Natural killer cell (primary cell): ENCODE results near the gene KY. TPM values are rescaled to one million over a fixed set of nuclear protein-coding genes. Genes with fewer than 3 reads are reported as not detected.

Experiments
- ATAC-seq, 3 donors: fragments of 150-1000 bp in 2 of 3; fragments of 200-7000 bp in 1 of 3; cut with Tn5 transposase; 1 replicate in 1 of 3; 2 replicates in 2 of 3; pipeline ENCODE4 v1.10.0; 2021; ENCODE audit warnings: mild to moderate bottlenecking in 2 of 3, moderate library complexity in 2 of 3
- DNase-seq, 2 donors: peaks; one replicate each; pipeline versions ENCODE4 v3.0.0 to v3.0.0-alpha.2; 2013 to 2021; ENCODE audit warnings: mixed read lengths in 1 of 2
- H3K27ac ChIP-seq: one replicate; pipeline ENCODE4 v1.5.1; 2013; ENCODE audit warnings: mild to moderate bottlenecking, low read length
- H3K27me3 ChIP-seq: one replicate; pipeline ENCODE4 v1.6.1; 2013; ENCODE audit warnings: low read length; ENCODE audit not compliant: control insufficient read depth, insufficient read depth
- H3K36me3 ChIP-seq: one replicate; pipeline ENCODE4 v1.6.1; 2013; ENCODE audit warnings: low read length; ENCODE audit not compliant: control insufficient read depth, insufficient read depth
- H3K4me1 ChIP-seq: one replicate; pipeline ENCODE4 v1.6.1; 2013; ENCODE audit warnings: low read length; ENCODE audit not compliant: control insufficient read depth, insufficient read depth
- H3K4me3 ChIP-seq: one replicate; pipeline ENCODE4 v1.5.1; 2013; ENCODE audit warnings: low read length
- H3K9me3 ChIP-seq: one replicate; pipeline ENCODE4 v1.6.1; 2013; ENCODE audit warnings: low read length; ENCODE audit not compliant: control insufficient read depth, insufficient read depth
- H3K27ac Mint-ChIP-seq, 2 donors: one replicate each; pipeline ENCODE4 v1.8.0; 2022; ENCODE audit warnings: mild to moderate bottlenecking in 2 of 2, mixed read lengths in 2 of 2, moderate library complexity in 1 of 2
- H3K27me3 Mint-ChIP-seq, 2 donors: one replicate each; pipeline ENCODE4 v1.8.0; 2022; ENCODE audit warnings: low read depth in 2 of 2, mixed read lengths in 2 of 2
- H3K36me3 Mint-ChIP-seq: one replicate; pipeline ENCODE4 v1.8.0; 2022; ENCODE audit warnings: mixed read lengths
- H3K4me1 Mint-ChIP-seq, 2 donors: one replicate each; pipeline ENCODE4 v1.8.0; 2022; ENCODE audit warnings: mixed read lengths in 2 of 2
- H3K4me3 Mint-ChIP-seq: one replicate; pipeline ENCODE4 v1.8.0; 2022; ENCODE audit warnings: mild to moderate bottlenecking, moderate library complexity, mixed read lengths
- H3K9me3 Mint-ChIP-seq, 2 donors: one replicate each; pipeline ENCODE4 v1.8.0; 2022; ENCODE audit warnings: mixed read lengths in 2 of 2
- CTCF ChIP-seq: fragments of 200-600 bp; IDR thresholded peaks from one replicate; pipeline ENCODE4 v1.8.0; 2022; ENCODE audit warnings: antibody characterized with exemption
- WGBS: methylation state at CpG from one replicate; pipeline ENCODE4 v1.1.7; 2013; ENCODE audit warnings: missing lambda C conversion rate; ENCODE audit not compliant: insufficient coverage; 5-methylcytosine and 5-hydroxymethylcytosine counted together
- intact Hi-C: fragments of 100-400 bp; cut with micrococcal nuclease; formaldehyde crosslinking; loops from one replicate; pipeline ENCODE4 v1.14.2; 2022
- total RNA-seq, 4 donors: library from RNA; stranded (reverse); fragments of 120-200 nt in 1 of 4; gene quantifications; one replicate each; pipeline versions ENCODE4 v1.2.3 to v1.2.4, GENCODE V29; 2013 to 2022

Gene KY
- total RNA-seq, 3 donors from 2014 or later (not counting 1 experiment from before 2014, with no cell fraction given) = 0.15 TPM; not detected in 2

- Mint-ChIP-seq H3K9me3 (peaks cover 10 to 14% of the 10 kb centered on the region in 2 donors), H3K36me3 (no peaks in the 10 kb centered on the region), H3K4me3 (no peak overlapping the region), H3K27me3 (peaks cover 5 to 7% of the 10 kb centered on the region in 2 donors), H3K4me1 (no peaks in the 10 kb centered on the region), H3K27ac (no peak overlapping the region)
- 67% methylated on average over 11 of the region's 11 CpGs for WGBS
- Histone ChIP-seq H3K27ac (no peak overlapping the region), H3K4me1 (no peaks in the 10 kb centered on the region), H3K36me3 (no peaks in the 10 kb centered on the region), H3K27me3 (no peaks in the 10 kb centered on the region), H3K9me3 (peaks cover 8% of the 10 kb centered on the region), H3K4me3 (no peak overlapping the region)
- TF ChIP-seq CTCF = no peak
- ATAC-seq = peak in 1 of 3 donors; percentile 48
- intact Hi-C loops = no loop called here
- no peak for DNase-seq
Measured at GRCh38 chr3:134677196-134677986, 26.6 kb upstream of the KY start.

- Histone ChIP-seq H3K9me3 (peaks cover 8% of the 10 kb centered on the region), H3K27me3 (no peaks in the 10 kb centered on the region), H3K4me3 (no peak overlapping the region), H3K36me3 (no peaks in the 10 kb centered on the region), H3K27ac (no peak overlapping the region), H3K4me1 (no peaks in the 10 kb centered on the region)
- H3K27ac Mint-ChIP-seq = no peak overlapping the region
- intact Hi-C loops = no loop called here
- no CpG with 5 or more reads among the region's 3 CpGs for WGBS
- DNase-seq (no peak), ATAC-seq (no peak)
- no peak overlapping the region for H3K4me3 Mint-ChIP-seq
- H3K9me3 Mint-ChIP-seq = peaks cover 10 to 14% of the 10 kb centered on the region in 2 donors
- TF ChIP-seq CTCF = no peak
- peaks cover 0 to 5% of the 10 kb centered on the region in 2 donors for H3K27me3 Mint-ChIP-seq
- no peaks in the 10 kb centered on the region for H3K4me1 Mint-ChIP-seq
- no peaks in the 10 kb centered on the region for H3K36me3 Mint-ChIP-seq
Measured at GRCh38 chr3:134675726-134676256, 25.0 kb upstream of the KY start.

GRCh38 chr3:134672571-134672970 is 21.7 kb upstream of the KY start:
- intact Hi-C loops = no loop called here

More at GRCh38 chr3:134672571-134672970, 21.7 kb upstream of the KY start:
- TF ChIP-seq CTCF = no peak
- Mint-ChIP-seq H3K4me1 (no peaks in the 10 kb centered on the region), H3K27ac (no peak overlapping the region), H3K27me3 (peaks cover 0 to 9% of the 10 kb centered on the region in 2 donors), H3K4me3 (no peak overlapping the region), H3K36me3 (no peaks in the 10 kb centered on the region), H3K9me3 (peaks cover 11 to 14% of the 10 kb centered on the region in 2 donors)
- no peaks in the 10 kb centered on the region for H3K4me1 ChIP-seq
- WGBS = 88% methylated on average over 5 of the region's 5 CpGs
- DNase-seq (no peak), ATAC-seq (no peak)
- no peaks in the 10 kb centered on the region for H3K36me3 ChIP-seq
- peaks cover 8% of the 10 kb centered on the region for H3K9me3 ChIP-seq
- no peak overlapping the region for H3K27ac ChIP-seq
- no peaks in the 10 kb centered on the region for H3K27me3 ChIP-seq
- no peak overlapping the region for H3K4me3 ChIP-seq
